GM19240 (cell line): ENCODE results near the gene NATD1.

ENCODE experiments used
- DNase-seq: peaks from one replicate; pipeline ENCODE4 v3.0.0; 2011; ENCODE audit warnings: low spot score; ENCODE audit not compliant: insufficient read length

The NATD1 gene

DNA sequence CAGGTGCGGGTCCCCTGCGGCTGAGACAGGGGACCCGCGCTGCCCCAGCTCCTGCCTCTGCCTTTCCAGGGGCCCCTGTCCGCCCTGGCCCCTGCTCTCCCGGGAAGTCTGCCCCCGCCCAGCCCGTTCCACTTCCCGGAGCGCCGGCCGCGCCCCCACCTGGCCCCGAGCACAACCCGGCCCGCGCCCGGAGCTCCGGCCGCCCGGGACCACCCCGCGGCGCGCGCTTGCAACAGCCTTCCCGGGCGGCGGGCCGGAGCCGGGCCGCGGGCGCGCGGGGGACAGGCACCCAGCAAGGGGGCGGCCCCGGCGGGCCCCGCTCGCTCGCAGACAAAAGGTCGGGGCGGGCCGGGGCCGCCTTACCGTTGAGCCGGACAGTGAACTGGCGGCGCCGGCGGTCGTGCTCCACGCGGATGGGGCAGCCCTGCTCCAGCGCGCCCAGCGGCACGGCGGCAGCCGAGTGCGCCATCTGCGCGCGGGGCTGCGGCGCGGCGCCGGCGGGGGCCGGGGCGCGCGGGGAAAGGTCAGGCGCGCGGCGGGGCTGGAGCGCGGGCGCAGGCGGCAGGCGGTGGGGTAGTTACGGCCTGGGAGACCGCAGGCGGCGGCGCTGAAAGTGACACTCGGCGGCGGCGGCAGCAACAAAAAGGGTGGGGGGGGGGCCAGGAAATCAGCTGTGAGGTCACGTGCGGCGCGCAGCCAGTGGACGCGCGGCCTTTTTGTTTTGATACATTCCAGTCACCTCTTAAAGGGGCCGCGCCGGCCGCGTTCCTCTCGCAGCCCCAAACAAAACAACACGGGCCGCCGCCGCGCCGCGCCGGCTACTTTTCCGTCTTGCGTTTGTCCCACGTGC lies at the start of gene NATD1:
TSS of gene NATD1 (minus strand) at position 615 of the 850 bp plus-strand sequence. CDS start at position 469, 146 bp downstream.
- peak; percentile 86 for DNase-seq

DNA sequence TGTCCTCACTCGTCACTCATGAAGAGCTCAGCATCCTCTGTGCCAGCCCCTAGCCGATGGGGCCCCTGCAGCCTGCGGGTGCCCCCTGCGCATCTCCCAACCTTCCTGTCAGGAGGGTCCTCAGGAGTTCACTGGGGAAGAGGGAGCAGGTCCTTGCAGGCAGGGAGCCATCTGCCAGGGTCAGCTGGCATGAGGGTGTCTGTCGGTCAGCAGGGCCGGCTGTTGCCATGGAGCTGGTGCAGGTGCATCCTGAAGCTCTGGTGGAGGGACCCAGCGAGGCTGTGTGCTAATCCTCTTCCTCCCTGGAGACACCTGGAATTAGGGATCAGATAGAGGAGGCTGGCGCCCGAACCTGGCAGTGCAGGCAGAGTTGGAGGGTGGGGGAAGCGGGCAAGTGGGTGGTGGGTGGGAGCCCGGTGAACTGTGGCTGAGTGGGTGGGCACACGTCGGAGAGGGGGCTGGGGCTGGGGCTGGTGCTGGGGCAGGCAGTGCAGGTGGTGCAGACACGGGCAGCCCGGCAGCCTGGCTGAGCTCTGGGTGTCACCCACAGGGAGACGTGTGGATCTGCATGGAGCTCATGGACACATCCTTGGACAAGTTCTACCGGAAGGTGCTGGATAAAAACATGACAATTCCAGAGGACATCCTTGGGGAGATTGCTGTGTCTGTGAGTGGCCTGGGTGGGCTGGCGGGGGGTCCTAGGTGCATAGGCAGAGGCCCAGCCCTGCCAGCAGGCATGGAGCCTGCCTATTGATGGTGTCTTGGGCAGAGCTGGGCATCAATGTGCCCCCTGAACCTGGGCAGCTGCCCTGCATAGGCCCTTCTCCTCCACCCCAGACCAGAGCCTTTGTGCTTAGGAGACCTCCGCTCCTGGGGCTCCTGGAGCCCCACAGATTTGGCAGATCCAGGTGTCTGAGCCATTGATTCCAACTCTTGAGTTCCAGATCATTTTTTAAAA lies 48.7 kb upstream of the NATD1 start:
- no peak for DNase-seq

DNA sequence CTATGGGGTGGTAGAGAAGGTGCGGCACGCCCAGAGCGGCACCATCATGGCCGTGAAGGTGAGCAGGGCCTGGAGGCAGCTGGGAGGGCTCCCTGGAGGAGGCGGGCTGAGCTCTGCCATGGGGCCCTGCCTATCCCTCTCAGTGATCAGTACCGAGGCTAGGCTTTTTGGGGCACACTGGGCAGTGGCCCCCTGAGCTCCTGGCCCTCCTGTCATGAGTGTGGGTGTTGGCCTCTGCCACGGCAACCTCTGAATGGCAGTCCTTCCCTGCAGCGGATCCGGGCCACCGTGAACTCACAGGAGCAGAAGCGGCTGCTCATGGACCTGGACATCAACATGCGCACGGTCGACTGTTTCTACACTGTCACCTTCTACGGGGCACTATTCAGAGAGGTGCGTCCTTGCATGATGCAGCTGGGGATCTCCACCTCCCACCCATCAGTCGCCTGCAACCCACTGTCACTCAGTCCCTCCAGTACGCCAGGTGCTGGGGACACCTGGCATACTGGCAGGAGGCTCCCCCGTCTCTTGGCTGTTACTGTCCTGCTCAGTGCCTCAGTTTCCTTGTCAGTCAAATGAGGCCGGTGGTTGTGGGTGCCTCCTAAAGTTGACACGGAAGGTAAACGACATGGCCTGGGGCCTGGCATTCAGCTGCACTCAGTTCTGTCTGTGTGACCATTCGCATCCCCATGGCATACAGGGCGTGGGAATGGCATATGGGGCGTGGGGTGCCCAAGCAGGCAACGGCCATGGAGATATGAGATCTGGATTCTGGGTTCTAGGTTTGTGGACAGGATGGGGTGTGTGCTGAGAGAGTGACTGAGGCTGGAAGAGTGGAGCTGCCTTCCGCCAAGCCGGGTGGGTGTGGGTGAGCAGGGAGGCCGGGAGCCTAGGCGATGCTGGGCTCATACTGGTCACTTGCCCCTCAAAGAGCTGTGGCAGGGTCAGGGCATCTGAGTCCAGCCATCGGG lies 47.7 kb upstream of the NATD1 start:
- no peak for DNase-seq

DNA sequence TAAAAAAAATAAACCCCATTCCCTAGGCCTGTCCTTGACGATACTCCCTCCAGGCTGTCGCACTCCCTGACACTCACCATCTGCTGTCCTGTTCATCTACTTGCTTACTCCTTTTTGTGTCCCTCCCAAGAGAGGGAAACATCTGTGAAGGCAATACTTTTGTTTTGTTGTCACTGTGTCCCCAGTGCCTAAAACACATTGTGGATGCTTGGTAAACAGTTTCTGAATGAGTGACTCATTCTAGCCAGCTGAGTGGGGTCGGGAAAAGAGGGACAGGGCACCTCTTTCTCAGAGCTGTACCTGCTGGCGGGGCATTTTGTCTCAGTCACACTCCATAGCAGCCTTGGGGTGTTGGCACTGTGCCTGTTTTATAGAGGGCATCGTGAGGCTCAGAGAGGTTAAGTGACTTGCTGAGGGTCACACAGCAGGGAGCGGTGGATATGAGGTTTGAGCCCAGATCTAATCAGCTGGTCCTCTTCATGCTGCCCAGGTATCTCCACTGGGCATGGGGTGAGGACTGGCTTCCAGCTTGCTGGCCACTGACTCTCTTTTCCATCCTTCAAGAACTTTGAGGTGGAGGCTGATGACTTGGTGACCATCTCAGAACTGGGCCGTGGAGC lies 46.9 kb upstream of the NATD1 start:
- no peak for DNase-seq

DNA sequence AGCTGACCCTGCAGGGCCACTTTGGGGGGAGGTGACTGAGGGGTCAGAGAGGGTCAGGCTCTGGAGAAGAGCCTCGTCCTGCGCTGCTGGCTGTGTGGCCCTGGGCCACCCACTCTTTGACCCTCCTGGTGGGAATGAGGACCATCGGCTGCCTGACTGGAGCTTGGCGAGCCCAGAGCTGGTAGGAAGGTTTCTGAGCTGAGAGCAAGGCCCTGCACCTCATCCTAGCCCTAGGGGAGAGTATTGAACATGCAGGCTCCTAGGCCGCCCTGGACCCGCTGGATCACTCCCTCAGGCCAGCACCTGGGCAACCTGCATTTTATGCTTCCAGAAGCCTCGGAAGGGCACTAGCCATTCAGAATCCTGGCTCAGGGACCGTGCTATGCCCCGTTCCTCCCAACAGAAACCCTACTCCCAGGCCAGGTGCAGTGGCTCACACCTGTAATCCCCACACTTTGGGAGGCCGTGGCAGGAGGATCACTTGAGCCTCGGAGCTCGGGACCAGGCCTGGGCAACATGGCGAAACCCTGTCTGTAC lies 45.8 kb upstream of the NATD1 start:
- DNase-seq, result no peak

GRCh38 chr17:21298056-21298982 lies 45.1 kb upstream of the NATD1 start:
- no peak for DNase-seq

DNA sequence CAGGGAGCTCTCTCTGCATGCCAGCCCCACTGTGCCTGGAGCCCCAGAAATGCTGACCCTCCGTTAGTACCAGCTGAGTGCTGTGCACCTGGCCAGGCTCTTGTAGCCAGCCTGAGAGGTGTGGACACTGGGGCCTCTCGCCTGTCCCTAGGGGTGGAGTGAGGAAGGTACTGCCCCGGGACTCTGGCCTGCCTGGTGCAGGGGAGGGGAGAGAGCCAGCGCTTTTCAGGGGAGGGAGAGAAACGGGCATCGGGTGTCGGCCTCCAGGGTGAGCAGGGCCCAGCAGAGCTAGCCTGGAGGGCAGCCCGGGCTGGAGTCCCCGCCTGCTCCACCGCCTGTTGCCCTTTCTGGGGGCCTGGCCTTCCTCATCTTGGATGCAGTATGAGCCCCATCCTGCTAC lies 44.4 kb upstream of the NATD1 start:
- no peak for DNase-seq

- DNase-seq, result no peak
These were observed 43.9 kb upstream of the NATD1 start for GRCh38 chr17:21297026-21297520.

DNA sequence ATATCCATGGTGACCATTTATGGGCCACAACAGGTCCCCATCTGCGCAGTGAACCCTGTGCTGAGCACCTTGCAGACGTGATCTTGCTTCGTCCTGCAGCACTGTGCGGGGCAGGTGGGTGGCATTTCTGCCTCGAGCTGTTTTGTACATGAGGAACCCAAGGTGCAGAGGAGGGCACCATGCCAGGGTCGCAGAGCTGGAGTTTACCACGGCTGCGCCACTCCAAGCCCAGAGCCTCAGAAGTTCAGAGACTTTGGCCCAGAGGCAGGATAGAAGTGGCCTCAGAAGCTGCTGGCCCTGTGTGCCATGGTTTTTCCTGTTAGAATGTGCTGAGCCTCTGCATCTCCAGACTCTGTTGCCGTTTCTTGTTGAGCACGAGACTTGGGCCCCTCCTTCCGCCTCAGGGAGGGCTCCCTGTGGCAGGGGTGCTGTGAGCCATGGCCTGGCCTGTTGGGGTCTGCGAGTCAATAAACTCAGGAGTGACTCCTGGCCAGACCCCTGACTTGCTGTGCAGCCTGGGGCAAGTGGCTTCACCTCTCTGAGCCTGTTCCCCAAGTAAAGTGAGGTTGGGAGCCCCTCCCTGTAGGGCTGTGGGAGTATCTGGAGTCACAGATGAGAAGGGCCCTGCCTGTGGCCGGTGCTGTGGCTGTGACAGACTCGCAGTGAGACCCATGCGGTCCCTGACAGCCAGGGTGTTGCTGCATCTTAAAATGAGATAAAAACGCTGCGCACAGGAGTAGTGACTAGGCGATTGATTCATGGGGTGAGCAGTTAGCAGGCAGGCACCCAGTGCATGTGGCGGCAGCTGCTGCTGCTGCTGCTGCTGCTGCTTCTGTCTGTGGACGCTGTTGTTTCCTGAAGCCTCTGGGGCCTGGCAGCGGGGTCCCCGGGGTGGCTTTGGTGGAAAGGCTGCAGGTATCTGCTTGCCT lies 43.2 kb upstream of the NATD1 start:
- no peak for DNase-seq

DNA sequence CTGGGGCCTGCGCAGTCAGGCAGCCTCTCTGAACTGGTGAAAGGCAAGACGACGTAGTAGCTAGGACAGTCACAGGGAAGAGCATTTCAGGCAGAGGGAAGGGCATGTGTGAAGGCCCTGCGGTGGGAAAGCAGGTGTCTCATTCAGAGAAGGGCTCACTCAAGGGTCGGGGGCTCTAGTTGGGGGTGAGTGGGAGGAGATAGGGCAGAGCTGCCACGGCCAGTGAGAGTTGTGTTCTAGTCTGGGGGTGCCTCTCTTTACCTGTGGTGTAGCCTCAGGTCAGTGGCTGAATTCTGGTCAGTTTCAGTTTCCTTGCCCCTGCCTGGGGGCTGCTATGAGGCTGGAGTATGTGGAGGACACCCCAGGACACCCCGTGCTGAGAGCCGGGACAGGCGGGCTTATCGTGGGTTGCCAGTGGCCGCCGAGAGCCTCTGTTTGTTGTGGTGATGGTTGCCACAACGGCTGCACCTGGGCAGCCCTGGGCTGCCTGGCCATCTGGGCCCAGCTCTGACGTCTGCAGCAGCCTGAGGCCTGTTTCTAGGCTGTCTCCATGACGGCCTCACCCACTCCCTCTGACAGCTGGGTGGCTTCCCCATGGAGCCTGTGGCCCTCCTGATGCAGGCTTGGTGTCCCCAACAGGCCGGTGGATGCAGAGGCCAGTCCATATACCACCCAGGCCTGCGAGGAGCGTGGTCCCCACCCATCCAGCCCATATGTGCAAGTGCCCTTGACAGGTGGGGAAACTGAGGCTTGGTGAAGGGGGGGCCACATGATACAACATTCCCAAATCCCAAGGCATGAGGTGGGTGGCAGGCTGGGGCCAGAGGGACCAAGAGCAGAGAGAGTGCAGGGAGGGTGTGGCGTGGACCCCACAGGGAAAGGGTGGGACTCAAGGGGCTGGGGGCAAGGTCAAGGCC lies 42.1 kb upstream of the NATD1 start:
- no peak for DNase-seq

GRCh38 chr17:21294321-21295035 lies 41.3 kb upstream of the NATD1 start:
- DNase-seq, result no peak

DNA sequence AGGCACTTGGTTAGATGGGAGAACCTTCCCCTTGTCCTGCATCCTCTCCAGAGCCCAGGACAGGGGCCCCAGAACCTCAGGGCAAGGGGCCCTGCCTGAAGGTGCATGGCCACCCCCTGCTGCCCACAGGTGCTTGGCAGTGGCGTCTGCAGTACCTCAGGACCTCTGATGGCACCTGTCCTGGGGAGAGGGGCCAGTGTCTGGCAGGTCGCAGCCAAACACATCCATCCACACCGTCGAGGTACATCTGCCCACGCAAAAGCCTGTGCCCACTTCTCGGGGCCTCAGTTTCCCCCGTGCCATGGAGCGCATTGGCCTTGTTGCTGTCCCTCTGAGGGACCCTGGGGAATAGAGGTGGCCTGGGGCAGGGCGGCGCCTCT lies 40.6 kb upstream of the NATD1 start:
- no peak for DNase-seq

GRCh38 chr17:21292867-21293830 lies 39.9 kb upstream of the NATD1 start:
- no peak for DNase-seq

GRCh38 chr17:21291862-21292261 lies 38.7 kb upstream of the NATD1 start:
- no peak for DNase-seq

DNA sequence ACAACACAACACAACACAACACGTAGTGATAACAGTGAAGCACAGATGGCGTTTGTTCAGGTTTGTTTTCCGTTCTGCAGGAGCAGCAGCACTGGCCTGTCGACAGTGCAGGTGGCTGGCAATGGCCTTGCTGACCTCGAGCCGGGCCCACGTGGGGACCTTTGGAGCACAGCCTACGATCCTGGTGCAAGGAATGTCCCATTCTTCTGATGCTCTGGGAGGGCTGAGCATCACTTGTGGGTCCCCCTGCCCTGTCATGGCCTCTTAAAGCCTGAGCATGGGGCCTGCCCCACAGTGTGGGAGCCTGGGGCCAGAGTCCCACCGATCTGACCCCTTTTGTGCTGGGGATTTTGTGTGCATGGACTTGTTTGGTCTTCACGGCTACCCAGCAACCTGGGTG lies 38.1 kb upstream of the NATD1 start:
- no peak for DNase-seq
